Activated CD4-positive, alpha-beta T cell treated with anti-CD3 and anti-CD28 coated beads for 36 hours (primary cell): Measurements from ENCODE around the gene CHST4. TPM values are rescaled to one million over a fixed set of nuclear protein-coding genes. Genes with fewer than 3 reads are reported as not detected.

Experiments used
- total RNA-seq, 2 experiments: library from RNA; stranded (reverse); gene quantifications; one replicate each; pipeline ENCODE4 v1.2.3, GENCODE V29; 2021

Gene CHST4
- total RNA-seq, 2 experiments from 2014 or later: not detected

Other genes with a start within 250 kb of the CHST4 start
- 10 to 100 TPM; 15.8 to 16.5 TPM for gene CMTR2, start 237.0 kb upstream of the CHST4 start, total RNA-seq
- not detected for gene CALB2, start 167.7 kb upstream of the CHST4 start, total RNA-seq
- gene TLE7, start 84.4 kb upstream of the CHST4 start, total RNA-seq: not detected
- 10 to 100 TPM in 1 of 2 experiments, 1 to 10 TPM in 1; 9.6 to 10.9 TPM for gene ZNF23, start 64.2 kb upstream of the CHST4 start, total RNA-seq
- gene ZNF19, start 37.1 kb upstream of the CHST4 start, total RNA-seq: 1 to 10 TPM; 2.9 TPM
- gene TAT, start 50.7 kb downstream of the CHST4 start, total RNA-seq: not detected
- gene MARVELD3, start 99.8 kb downstream of the CHST4 start, total RNA-seq: not detected
- 10 to 100 TPM in 1 of 2 experiments, 1 to 10 TPM in 1; 8.8 to 11.2 TPM for gene PHLPP2, start 198.3 kb downstream of the CHST4 start, total RNA-seq